Right lobe of liver (tissue), 4 donors: Measurements from ENCODE around the gene EIF1AX.

ENCODE experiments used
- POLR2A ChIP-seq: fragments of 450-650 bp; IDR thresholded peaks from one replicate; pipeline ENCODE4 v1.6.1; 2017; ENCODE audit warnings: antibody characterized with exemption, mild to moderate bottlenecking
- TF ChIP-seq, protein P1 (sequence below), 4 donors: fragments of 200-600 bp in 3 of 4; fragments of 450-650 bp in 1 of 4; IDR thresholded peaks; one replicate each; pipeline versions ENCODE4 v1.5.1 to v1.8.0; 2016 to 2022; ENCODE audit warnings: antibody characterized with exemption in 4 of 4, mild to moderate bottlenecking in 2 of 4
- donor health status: DM: no; HTN: no; CAD: no.
- donor health status: DM: no; HTN: no; CAD: no.
- donor health status: DM: no; HTN: yes; CAD: no.

DNA sequence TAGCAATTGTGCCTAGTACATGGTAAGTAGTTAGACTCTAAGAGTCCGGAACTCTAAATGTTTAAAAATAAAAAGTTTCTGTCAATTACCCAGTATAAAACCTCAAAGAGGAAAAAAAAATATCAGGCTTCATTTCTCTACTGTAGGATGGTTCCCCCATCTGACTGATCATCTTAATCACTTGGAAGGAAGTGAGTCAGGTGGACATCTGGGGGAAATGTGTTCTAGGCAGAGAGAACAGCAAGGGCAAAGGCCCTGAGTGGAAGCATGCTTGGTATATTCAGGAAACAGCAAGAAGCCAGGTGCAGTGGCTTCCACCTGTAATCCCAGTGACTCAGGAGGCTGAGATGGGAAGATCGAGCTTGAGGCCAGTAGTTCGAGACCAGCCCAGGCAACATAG is 2.9 kb upstream of the EIF1AX start:
- TF ChIP-seq, protein P1, sequence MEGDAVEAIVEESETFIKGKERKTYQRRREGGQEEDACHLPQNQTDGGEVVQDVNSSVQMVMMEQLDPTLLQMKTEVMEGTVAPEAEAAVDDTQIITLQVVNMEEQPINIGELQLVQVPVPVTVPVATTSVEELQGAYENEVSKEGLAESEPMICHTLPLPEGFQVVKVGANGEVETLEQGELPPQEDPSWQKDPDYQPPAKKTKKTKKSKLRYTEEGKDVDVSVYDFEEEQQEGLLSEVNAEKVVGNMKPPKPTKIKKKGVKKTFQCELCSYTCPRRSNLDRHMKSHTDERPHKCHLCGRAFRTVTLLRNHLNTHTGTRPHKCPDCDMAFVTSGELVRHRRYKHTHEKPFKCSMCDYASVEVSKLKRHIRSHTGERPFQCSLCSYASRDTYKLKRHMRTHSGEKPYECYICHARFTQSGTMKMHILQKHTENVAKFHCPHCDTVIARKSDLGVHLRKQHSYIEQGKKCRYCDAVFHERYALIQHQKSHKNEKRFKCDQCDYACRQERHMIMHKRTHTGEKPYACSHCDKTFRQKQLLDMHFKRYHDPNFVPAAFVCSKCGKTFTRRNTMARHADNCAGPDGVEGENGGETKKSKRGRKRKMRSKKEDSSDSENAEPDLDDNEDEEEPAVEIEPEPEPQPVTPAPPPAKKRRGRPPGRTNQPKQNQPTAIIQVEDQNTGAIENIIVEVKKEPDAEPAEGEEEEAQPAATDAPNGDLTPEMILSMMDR (IDR thresholded peaks at IDR 0.05): no peak
- no peak for TF ChIP-seq POLR2A
